HuH-7 (cell line): ENCODE measurements around the gene ABCE1.

Source experiments
- DNase-seq: peaks from one replicate; pipeline ENCODE4 v3.0.0; 2011; ENCODE audit warnings: low spot score

The ABCE1 gene

DNA sequence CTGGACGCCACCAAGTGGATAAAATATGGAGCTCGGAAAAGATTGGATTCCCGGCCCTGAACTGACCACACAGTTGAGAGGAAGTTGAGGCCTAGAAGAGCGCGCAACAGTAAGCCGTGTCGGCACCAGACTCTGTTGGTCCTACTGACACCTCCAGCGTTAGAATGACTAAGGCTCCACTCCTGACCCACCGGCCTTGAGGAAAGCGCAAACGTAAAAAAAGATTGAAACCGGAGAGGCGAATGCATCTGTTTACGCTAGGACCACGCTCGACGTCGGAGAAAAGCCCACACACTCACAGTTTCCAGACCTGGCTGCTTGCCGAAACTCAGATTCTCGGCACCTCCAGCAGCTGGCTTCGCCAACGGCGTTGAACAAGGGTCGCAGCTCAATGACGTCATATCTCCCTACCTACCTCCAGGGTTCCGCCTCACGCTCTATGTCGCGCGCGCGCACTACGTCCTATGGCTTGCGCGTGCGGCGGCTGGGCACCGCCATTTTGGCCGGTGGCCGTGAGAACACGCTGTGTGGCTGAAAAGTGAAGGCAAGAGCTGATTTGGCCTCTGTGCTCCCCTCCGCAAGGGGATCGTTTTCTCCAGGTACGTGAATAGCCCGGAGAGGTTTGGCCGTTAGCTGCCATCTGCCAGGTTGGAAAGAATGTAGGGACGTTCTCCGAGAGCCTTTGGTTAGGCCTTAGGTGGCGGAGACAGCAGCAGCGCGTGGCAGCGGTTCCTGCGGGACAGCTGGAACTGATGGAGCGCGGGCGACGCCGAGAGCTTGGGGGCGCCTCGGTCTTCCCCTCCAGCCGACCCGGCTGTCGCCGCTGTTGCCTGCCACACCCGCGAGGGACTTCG, at the start of gene ABCE1, which contains the start of gene ANAPC10:
Gene ABCE1, plus strand, starts transcription at position 491 of the 854 bp plus-strand sequence. CDS start 6,102 bp downstream, outside the sequence.
Gene ANAPC10, minus strand, starts transcription at position 376 of the 854 bp plus-strand sequence. CDS start 2,097 bp downstream, outside the sequence.
- DNase-seq = peak; percentile 84

DNA sequence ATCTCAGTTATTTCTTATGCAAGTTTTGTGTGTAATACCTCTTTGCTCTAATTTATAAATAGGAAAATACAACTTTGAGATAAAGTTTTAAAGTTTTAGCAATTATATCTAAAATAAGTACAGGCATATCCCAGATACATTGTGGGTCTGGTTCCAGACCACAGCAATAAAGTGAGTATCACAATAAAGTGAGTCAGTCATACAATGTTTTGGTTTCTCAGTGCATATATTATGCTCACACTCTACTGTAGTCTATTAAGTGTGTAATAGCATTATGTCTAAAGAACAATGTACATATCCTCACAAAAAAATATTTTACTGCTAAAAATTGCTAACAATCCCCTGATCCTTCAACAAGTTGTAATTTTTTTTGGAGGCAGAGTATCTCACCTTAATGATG, 49.3 kb upstream of the ABCE1 start:
- no peak for DNase-seq

DNA sequence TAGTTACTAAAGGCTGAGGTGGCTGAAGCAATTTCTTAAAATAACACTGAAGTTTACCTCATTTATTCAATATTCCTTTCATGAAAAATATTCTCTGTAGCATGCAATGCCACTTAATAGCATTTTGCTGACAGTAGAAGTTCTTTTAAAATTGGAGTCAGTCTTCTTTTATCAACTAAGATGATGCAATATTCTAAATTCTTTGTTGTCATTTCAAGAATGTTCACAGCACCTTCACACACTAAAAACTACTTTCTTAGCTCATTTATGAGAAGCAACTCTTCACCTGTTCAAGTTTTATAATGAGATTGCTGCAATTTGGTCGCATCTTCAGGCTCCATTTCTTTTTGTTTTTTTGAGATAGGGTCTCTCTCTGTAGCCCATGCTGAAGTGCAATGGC, 48.9 kb upstream of the ABCE1 start:
- DNase-seq = no peak

DNA sequence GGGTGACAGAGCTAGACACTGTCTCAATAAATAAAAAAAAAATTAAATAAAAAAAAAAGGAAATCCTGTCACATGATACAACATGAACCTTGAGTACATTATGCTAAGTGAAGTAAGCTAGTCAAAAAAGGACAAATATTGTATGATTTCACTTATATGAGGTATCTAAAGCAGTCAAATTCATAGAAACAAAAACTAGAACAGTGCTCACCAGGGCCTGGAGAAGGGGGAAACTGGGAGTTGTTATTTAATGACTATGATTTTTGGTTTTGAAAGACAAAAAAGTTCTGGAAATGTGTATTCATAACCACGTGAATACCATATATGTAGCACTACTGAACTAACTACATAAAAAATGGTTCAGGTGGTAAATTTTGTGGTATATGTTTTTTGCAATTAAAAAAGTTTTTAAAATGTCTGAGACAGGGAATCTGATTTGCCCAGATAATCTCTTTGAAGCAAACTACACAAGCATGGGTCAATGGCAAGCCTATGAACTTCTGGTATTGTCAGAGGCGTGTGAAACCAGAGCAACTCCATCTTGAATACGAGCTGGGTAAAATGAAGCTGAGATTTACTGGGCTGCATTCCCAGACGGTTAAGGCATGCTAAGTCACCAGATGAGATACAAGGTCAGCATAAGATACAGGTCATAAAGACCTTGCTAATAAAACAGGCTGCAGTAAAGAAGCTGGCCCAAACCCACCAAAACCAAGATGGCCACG, 42.4 kb upstream of the ABCE1 start:
- no peak for DNase-seq

DNA sequence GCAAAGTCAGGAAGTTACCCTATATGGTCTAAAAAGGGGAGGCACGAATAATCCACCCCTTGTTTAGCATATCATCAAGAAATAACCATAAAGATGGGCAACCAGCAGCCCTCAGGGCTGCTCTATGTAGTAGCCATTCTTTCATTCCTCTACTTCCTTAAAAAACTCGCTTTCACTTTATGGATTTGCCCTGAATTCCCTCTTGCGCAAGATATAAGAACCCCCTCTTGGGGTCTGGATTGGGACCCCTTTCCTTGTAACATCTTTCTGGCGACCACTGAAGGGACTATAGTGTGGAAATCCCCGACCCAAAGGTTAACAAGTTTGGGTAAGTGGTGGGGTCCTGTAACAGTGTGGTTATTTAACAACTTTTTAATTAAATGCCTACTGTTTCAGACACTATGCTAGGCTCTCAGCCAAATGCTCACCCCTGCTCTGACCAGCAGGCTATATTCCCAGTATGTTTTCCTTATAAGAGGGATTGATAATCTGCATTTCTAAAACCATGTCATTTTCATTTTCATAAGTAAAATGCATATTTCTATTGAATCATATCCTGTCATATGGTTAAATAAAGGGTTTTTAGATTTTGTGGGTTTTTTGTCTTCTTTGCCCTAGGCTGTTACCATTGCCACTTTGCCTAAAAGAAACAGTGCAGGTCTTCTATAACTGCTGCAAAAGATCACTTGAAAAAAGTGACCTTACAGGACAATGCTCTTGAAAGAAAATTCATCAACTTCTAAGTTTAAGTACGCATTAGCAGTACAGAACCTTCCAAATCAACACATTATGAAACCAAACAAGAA, 41.6 kb upstream of the ABCE1 start:
- no peak for DNase-seq

DNA sequence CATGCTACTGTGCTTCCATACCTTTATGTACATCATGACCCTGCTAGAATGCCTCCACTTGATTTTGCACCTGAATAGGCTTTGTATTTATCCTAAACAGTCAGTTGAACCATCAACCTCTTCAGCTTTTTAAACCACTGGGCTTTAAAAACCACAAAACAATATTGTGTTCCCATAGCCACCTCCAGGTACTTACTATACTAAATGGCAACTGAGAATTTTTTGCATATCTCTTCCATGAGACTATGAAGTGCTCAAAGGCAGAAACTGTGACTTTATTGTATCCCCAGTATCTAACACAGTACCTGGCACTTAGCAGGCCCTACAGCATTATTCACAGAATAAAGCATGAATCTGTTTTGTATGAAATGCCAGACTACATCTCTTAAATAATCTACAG, 39.9 kb upstream of the ABCE1 start:
- DNase-seq = no peak

DNA sequence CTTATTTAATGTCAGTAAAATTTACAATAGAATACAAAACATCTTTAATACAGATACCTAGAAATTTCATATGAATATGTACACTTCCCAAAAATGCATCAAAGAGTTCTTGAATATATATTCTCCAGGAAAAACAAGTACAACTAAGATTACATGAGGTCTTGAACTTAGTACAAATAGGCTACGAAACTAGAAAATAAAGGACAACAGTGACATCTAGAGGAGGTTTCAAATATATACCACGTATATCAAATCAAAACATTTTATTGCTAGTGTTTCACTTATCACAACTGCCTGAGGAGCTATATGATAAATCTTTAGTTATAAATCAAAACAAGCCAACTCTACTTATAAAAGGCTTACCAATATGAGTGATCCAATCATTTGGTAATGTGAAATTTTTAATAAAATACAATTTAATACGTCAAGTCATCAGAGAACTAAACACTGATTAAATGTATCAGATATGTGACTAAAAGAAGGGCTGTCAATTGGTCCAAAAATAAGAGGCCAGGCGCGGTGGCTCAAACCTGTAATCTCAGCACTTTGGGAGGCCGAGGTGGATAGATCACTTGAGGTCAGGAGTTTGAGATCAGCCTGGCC, 36.7 kb upstream of the ABCE1 start:
- DNase-seq = peak; percentile 12

DNA sequence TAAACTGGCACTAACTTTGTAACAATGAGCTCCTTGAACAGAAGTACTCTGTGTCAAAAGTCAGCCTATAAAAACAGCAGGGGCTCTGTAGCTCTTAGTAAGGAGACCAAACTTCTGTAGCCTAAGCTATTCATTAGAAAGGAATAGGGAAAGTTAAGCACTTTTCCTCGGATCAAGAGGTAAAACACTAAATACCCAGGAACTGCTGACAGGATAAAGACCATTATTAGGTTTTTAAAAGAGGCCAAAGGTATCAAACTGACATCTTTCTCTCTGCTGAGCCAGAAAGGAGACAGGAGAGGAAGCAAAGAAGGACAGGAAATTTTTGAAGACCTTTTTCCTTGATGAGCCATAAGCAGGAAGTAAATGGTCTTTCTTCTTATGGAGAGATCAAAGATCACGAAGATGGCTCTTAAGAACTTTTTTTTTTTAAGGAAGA, 32.0 kb upstream of the ABCE1 start:
- DNase-seq = peak; percentile 3

DNA sequence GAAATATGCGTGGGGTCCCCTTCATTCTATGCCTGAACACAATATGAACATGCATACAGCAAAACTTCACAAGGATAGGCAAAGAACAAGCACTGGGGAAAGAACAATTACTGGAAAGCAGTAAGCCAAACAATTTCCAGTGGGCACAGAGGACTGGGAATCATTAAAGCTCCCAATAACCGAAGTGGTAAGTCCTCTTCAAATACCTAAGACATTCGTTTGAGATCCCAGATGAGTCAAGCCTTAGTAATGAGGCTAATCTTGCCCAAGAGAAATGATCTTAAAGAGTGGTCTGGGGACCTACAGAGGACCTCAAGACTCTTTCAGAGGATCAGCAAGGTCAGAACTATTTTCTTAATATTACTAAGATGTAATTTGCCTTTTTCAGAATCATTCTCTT, 28.8 kb upstream of the ABCE1 start:
- no peak for DNase-seq

DNA sequence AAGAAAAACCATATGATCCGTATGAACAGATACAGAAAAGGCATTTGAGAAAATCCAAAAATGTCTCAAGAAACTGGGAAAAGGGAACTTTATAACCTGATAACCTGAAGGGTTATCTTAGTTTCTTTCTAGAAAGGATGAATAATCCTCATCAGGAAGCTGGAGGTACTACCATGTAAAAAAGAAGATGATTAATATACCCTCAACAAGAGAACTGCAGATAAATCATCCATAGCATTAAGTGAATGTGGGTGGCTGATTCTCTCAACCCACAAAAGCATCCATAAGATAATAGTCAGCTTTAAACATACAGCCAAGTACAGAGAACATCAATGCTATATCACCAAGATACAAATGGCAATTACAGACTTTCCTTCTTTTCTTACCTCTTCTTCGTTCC, 26.6 kb upstream of the ABCE1 start:
- DNase-seq = no peak

DNA sequence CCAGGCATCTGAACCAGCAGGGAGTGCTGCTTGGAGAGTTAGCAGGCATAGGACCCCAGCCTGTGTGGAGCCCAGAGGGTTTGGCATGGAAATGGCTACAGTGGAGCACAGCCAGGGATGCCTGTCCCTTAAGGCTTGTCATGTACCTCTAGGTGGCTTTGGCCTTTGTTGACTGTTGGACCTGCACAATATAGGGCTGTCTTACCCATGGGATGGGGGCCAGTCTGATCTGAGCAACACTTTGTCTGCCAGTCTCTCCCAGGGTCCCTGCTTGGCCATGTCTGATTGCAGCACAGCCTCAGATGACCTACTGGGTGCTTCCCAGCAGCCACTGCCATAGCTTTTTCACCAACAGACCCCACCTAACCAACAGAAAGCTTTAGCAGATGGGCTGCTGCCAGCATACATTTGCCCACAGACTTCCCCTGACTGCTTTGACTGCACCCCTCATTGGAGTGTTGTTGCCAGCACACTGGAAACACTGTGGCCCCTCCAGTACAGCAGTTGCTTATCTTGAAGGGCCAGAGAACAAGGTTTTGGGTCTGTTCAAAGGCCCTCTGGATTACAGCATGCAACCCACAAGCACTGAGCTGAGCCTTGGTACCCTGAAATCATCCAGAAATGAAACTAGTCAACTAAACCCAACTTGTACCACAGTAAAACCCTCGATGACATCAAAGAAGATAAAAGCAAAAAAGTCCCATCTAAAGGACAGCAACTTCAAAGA, 22.2 kb upstream of the ABCE1 start:
- no peak for DNase-seq

DNA sequence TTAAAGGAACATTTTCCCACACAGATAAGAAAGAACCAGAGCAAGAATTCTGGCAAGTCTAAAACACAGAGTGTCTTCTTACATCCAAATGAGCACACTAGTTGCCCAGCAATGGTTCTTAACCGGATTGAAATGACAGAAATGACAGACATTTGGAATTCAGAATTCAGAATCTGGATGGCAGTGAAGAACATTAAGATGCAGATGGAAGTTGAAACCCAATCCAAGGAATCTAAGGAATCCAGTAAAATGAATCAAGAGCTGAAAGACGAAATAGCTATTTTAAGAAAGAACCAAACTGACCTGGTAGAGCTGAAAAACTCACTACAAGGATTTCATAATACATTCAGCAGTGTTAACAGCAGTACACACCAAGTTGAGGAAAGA, 21.6 kb upstream of the ABCE1 start:
- DNase-seq = no peak

DNA sequence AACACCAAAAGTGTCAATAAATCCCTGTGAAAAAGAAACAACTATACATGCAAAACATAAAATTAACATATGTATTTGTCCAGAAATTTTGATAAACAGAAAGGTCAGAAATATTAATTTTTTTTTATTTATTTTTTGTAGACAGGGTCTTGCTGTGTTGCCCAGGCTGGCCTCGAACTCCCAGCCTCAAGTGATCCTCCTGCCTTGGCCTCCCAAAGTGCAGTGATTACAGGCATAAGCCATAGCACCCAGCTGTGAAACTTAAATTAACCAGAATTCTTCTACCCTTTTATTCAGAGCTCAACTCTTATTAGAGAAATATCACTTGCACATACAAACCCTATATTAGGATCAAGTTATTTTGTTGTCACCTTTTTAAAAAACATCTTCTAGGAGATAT, 16.4 kb upstream of the ABCE1 start:
- no peak for DNase-seq

DNA sequence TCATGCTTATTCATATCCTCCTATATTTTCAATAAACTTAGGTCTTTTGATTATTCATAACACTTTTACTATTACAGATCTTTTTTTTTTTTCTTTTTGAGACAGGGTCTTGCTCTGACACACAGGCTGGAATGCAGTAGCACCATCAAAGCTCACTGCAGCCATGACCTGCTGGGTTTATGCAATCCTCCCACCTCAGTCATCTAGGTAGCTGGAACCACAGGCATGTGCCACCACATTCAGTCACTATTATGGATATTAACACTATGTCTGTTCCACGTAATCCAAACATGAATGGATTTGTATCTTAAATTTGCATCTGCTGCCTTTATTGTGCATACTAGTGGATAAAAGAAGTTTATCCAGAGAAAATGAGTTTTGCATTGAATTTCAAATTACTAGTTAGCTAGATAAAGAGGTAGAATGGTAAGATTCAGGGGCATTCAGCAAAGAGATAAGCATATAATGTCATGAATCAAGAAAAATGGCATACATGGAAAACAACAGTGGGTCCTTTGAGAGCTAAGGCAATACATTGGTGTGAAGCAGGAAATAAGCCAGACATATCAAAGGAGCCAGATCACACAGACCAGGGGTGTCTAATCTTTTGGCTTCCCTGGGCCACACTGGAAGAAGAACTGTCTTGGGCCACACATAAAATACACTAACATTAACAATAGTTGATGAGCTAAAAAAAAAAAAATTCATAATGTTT, 14.1 kb upstream of the ABCE1 start:
- DNase-seq = no peak

DNA sequence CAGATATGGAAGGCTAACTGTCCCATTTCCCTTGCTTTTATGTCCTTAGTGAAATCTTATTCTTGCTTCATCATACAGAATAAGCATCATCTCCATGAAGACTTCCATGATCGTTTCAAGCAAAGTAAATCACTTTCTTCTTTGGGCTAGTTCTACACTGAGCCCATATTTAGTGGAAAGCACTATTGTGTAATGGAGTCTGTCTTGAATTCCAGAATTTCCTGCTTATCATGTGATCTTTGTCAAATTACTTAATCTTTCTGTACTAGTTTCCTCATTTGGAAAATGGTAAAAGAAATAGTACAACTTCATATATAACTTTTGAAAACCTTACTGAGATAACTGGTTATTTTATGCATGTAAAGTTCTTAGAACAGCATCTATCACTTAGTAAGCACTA, 7.7 kb upstream of the ABCE1 start:
- no peak for DNase-seq

DNA sequence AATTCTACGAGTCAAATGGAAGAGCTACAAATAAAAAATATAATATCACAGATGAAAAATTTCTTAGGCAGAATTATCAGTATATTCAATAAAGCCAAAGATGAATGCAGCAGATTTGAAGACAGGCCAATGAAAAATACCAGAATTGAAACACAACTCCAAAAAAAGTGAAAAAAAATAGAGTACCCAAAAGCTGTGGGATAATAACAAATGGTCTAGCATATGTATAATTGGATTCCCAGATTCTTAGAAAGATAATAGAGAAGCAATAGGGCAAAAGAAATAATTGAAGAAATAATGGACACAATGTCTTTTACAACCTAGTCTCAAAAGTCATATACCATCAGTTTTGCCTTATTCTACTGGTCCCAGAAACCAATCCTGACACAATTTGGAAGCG, 4.5 kb upstream of the ABCE1 start:
- no peak for DNase-seq

DNA sequence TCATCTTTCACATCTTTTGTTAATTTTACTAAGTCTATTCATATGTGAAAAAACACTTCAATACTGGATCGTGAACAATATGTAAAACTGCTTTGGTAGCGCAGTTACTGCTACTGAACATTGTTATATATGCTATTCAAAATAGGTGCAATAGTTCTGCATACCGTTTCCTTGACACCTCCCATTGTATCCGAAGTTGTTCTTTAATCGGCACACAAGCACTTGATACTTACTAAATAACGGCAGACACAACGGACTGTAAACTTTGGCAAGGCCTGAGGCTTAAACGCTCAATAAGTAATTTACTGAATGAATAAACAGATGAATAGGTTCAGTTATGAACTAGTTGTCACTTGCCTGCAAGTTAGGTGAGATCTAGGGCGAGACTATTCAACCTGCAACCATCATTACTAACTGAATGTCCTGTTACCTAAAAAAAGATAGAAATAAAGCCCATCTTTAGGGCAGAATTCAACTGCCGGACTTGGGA, 735 bp upstream of the ABCE1 start:
- DNase-seq = no peak

DNA sequence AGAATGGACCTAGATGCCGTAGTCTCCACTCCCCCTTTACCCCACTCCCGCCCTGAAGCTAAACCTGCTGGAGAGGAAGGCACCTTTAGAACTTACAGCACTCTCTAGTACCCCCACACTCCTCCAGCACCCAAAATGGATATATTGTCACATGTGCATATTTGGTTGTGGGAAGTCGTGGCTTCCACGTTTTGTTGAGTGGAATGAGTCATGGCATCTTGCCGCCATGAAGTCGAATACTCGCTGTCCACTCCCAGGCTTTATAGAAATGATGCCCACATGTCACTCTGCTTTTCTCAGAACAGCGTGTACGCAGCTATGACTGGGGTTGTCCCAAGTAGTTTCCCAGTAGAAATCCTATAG, 545 bp downstream of the ABCE1 start:
- peak; percentile 35 for DNase-seq

DNA sequence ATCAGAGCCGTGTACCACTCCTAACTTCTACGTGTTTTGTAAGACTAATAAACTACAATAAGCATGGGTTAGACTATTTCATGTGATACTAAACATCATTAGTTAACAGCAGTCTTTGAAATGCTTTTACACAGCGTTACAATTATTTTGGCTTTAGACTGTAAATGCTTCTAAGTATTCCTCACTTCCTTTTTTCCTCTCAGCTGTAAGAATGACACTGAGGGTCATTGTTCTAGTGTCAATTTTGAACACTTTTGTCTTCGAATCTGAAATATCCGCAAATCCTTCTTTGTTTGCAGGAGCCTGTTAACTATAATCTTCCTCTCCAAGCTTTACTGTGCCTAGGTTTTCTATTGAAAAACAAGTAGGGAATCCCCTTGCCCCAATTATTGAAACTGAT, 1.5 kb downstream of the ABCE1 start:
- DNase-seq = no peak

DNA sequence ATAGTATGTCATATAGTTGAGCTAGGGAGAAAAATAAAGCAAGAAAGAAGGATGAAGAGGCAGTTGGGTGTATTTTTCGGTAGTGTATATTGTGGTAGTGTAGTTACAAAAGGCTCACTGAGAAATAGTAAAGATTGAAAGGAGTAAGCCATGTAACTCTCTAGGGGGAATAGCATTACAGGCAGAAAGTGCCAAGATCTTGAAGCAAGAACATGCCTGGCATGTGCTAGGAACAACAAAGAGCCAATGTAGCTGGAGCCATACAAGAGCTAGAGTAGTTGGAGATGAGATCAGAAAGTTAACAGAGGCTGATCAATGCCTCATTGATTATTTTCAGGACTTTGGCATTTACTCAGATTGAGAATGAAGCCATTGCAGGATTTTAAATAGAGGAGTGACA, 3.0 kb downstream of the ABCE1 start:
- no peak for DNase-seq

DNA sequence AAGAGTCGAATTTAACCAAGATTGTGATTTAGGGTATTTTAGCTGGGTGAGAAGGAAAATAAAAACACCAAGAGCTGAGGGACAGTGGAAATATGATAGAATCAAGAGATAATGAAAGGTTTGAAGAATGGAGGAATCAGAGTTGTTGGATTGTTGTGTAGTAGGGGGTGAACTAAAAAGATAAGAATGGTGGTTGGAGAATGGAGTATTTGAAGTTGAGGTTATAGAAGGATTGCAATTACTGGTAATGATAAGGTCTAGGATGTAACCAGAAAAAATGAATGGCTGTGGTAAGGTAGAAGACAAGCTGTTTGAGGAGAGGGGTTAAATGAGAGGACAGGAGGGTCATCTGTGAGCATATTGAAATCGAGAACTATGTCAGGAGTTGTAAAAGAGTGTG, 4.5 kb downstream of the ABCE1 start:
- DNase-seq = no peak
